Gastrocnemius medialis (tissue), 4 donors: ENCODE data around the gene ATAD3A.

ENCODE experiments used
- CTCF ChIP-seq, 5 experiments: fragments of 450-650 bp in 3 of 5; fragments of 200-600 bp in 2 of 5; sonication (generic) in 2 of 5; IDR thresholded peaks in 4 of 5; conservative IDR thresholded peaks in 1 of 5; 1 replicate in 4 of 5; 2 replicates in 1 of 5; pipeline ENCODE4 v1.5.1; 2016 to 2019; ENCODE audit warnings: antibody characterized with exemption in 5 of 5, mild to moderate bottlenecking in 3 of 5, moderate library complexity in 3 of 5
- POLR2A ChIP-seq, 2 donors: fragments of 450-650 bp; IDR thresholded peaks; one replicate each; pipeline ENCODE4 v1.6.1; 2017; ENCODE audit warnings: antibody characterized with exemption in 2 of 2, mild to moderate bottlenecking in 2 of 2, moderate library complexity in 2 of 2

- TF ChIP-seq CTCF (IDR thresholded peaks at IDR 0.05 in 4 of 5, conservative IDR thresholded peaks at IDR 0.05 in 1 of 5) = no peak
- no peak for TF ChIP-seq POLR2A (IDR thresholded peaks at IDR 0.05)
These were observed 25.1 kb downstream of the ATAD3A start for GRCh38 chr1:1536938-1537546.
